GM12878 (cell line): ENCODE results near the gene PPP6R1.

Source experiments
- EP300 ChIP-seq, 2 experiments: fragments of 150-350 bp in 1 of 2; IDR thresholded peaks; 2 replicates each; pipeline ENCODE4 v1.6.1; 2011 to 2012; ENCODE audit warnings: low read depth in 2 of 2, low read length in 2 of 2, borderline replicate concordance in 1 of 2, improper control_type of control experiment in 1 of 2, inconsistent platforms in 1 of 2; ENCODE audit not compliant: control insufficient read depth in 1 of 2
- ETV6 ChIP-seq, 2 experiments: fragments of 450-650 bp in 1 of 2; IDR thresholded peaks in 1 of 2; conservative IDR thresholded peaks in 1 of 2; 2 replicates each; pipeline ENCODE4 v1.6.1; 2014; ENCODE audit warnings: antibody characterized with exemption in 1 of 2, borderline replicate concordance in 1 of 2, low read depth in 1 of 2, mild to moderate bottlenecking in 1 of 2, moderate library complexity in 1 of 2
- FOXM1 ChIP-seq: IDR thresholded peaks from 2 replicates; pipeline ENCODE4 v1.6.1; 2012; ENCODE audit warnings: low read depth, mild to moderate bottlenecking, inconsistent platforms, low read length, moderate library complexity
- GABPA ChIP-seq: IDR thresholded peaks from 2 replicates; pipeline ENCODE4 v1.6.1; 2014; ENCODE audit warnings: antibody characterized with exemption, low read depth, mild to moderate bottlenecking, inconsistent platforms
- POLR2A ChIP-seq: IDR thresholded peaks from 2 replicates; pipeline ENCODE4 v1.6.1; 2011; ENCODE audit warnings: low read depth, mild to moderate bottlenecking, low read length
- RAD21 ChIP-seq: IDR thresholded peaks from 2 replicates; pipeline ENCODE4 v1.6.1; 2011; ENCODE audit warnings: mild to moderate bottlenecking, low read depth, low read length, moderate library complexity; ENCODE audit not compliant: insufficient read depth
- RCOR1 ChIP-seq: conservative IDR thresholded peaks from 2 replicates; pipeline ENCODE4 v1.6.1; 2012; ENCODE audit warnings: low read depth, low read length, improper control_type of control experiment
- RUNX3 ChIP-seq: IDR thresholded peaks from 2 replicates; pipeline ENCODE4 v1.6.1; 2012; ENCODE audit warnings: low read length, inconsistent platforms
- SP1 ChIP-seq: IDR thresholded peaks from one replicate; pipeline ENCODE4 v1.6.1; 2011; ENCODE audit warnings: low read depth, low read length
- TF ChIP-seq, protein P1 (sequence below), 3 experiments: IDR thresholded peaks in 2 of 3; conservative IDR thresholded peaks in 1 of 3; 2 replicates each; pipeline ENCODE4 v1.5.1; 2011; ENCODE audit warnings: low read depth in 3 of 3, low read length in 3 of 3, mild to moderate bottlenecking in 3 of 3, control low read depth in 2 of 3, moderate library complexity in 2 of 3, inconsistent platforms in 1 of 3, mixed read lengths in 1 of 3; ENCODE audit not compliant: control insufficient read depth in 2 of 3, insufficient read depth in 1 of 3; ENCODE audit errors: extremely low read depth in 1 of 3
- TF ChIP-seq, protein P2 (sequence below): IDR thresholded peaks from 2 replicates; pipeline ENCODE4 v1.6.1; 2011; ENCODE audit warnings: low read depth, low read length, improper control_type of control experiment, borderline replicate concordance
- TF ChIP-seq, protein P3 (sequence below): IDR thresholded peaks from 2 replicates; pipeline ENCODE4 v1.6.1; 2012; ENCODE audit warnings: low read length, inconsistent platforms

DNA sequence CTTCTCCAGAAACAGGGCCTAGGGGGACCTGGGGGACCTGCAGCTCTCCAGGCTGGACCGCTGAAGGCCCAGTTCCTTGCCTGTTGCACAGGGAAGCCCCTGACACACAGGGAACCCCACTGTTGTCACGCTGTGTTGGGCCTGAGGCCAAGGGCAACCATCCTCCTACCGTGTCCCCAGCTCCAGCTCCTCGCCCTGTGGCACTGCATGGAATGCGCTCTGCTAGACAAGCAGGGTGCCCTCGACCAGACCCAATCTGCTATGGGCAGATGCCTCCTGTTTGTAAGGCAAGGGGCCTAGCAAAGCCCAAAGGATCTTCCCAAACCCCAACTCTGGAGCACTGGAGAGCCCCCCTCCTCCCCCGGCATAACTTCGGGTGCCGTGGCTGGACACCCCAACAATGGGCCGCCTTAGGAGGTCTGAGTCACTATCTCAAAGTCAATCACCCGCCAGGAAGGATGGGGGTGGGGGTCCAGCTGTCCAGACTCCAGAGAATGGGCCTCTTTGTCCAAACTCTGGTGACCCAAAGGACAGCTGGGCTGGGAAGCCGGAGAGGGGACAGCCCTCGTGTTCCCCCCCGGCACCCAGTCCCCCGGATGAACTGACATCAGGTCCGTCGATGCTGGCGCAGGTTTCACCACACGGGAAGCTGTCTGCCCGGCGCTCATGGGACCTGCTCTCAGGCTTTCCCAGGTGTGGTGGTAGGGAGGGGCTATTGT, 28.7 kb upstream of the PPP6R1 start:
- TF ChIP-seq, protein P1, sequence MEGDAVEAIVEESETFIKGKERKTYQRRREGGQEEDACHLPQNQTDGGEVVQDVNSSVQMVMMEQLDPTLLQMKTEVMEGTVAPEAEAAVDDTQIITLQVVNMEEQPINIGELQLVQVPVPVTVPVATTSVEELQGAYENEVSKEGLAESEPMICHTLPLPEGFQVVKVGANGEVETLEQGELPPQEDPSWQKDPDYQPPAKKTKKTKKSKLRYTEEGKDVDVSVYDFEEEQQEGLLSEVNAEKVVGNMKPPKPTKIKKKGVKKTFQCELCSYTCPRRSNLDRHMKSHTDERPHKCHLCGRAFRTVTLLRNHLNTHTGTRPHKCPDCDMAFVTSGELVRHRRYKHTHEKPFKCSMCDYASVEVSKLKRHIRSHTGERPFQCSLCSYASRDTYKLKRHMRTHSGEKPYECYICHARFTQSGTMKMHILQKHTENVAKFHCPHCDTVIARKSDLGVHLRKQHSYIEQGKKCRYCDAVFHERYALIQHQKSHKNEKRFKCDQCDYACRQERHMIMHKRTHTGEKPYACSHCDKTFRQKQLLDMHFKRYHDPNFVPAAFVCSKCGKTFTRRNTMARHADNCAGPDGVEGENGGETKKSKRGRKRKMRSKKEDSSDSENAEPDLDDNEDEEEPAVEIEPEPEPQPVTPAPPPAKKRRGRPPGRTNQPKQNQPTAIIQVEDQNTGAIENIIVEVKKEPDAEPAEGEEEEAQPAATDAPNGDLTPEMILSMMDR (IDR thresholded peaks at IDR 0.05 in 2 of 3, conservative IDR thresholded peaks at IDR 0.05 in 1 of 3; ENCODE audit: control insufficient read depth in 2 of 3, extremely low read depth in 1 of 3, insufficient read depth in 1 of 3, low read depth in 3 of 3, low read length in 3 of 3): no peak
- TF ChIP-seq FOXM1: no peak
- no peak for TF ChIP-seq RCOR1
- TF ChIP-seq, protein P2, sequence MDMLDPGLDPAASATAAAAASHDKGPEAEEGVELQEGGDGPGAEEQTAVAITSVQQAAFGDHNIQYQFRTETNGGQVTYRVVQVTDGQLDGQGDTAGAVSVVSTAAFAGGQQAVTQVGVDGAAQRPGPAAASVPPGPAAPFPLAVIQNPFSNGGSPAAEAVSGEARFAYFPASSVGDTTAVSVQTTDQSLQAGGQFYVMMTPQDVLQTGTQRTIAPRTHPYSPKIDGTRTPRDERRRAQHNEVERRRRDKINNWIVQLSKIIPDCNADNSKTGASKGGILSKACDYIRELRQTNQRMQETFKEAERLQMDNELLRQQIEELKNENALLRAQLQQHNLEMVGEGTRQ: no peak
- TF ChIP-seq RAD21: no peak
- TF ChIP-seq EP300 (IDR thresholded peaks at IDR 0.05; ENCODE audit: borderline replicate concordance in 1 of 2, control insufficient read depth in 1 of 2, low read depth in 2 of 2, low read length in 2 of 2): no peak
- TF ChIP-seq RUNX3: no peak
- no peak for TF ChIP-seq SP1
- TF ChIP-seq, protein P3, sequence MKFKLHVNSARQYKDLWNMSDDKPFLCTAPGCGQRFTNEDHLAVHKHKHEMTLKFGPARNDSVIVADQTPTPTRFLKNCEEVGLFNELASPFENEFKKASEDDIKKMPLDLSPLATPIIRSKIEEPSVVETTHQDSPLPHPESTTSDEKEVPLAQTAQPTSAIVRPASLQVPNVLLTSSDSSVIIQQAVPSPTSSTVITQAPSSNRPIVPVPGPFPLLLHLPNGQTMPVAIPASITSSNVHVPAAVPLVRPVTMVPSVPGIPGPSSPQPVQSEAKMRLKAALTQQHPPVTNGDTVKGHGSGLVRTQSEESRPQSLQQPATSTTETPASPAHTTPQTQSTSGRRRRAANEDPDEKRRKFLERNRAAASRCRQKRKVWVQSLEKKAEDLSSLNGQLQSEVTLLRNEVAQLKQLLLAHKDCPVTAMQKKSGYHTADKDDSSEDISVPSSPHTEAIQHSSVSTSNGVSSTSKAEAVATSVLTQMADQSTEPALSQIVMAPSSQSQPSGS: no peak
- no peak for TF ChIP-seq POLR2A
- no peak for TF ChIP-seq ETV6 (conservative IDR thresholded peaks at IDR 0.05 in 1 of 2, IDR thresholded peaks at IDR 0.05 in 1 of 2; ENCODE audit: borderline replicate concordance in 1 of 2, low read depth in 1 of 2)
- no peak for TF ChIP-seq GABPA
